ENCODE measurements around the gene DUSP18.
"Not testable (repeated sequence)": the region's sequence is repeated elsewhere in the genome, so short reads cannot be mapped to it uniquely, and the experiment has no call there.

Gene DUSP18

DNA sequence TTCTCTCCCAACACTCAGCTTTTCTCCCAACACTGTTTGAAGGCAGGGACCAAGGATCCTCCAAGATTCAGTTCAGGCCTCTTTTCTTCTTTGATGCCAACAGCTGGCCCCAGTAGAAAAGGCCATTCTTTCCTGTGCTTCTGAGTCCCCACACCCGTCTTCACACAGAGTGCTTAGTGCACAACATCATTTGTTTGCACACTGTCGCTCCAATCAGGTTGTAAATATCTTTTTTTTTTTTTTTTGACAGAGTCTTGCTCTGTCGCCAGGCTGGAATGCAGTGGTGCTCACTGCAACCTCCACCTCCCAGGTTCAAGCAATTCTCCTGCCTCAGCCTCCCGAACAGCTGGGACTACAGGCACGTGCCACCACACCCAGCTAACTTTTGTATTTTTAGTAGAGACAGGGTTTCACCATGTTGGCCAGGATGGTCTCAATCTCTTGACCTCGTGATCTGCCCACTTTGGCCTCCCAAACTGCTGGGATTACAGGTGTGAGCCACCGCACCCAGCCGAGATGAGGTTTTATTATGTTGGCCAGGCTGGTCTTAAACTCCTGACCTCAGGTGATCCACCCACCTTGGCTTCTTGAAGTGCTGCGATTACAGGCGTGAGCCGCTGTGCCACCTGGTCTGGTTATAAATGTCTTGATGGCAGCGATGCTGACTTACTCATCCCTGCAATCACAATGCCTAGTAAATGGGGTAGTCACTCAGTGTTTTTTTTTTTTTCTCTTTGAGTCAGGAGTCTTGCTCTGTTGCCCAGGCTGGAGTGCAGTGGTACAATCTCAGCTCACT is 12.4 kb upstream of the DUSP18 start:
- DNase-seq (ENCODE audit: low spot score): not testable (repeated sequence)

DNA sequence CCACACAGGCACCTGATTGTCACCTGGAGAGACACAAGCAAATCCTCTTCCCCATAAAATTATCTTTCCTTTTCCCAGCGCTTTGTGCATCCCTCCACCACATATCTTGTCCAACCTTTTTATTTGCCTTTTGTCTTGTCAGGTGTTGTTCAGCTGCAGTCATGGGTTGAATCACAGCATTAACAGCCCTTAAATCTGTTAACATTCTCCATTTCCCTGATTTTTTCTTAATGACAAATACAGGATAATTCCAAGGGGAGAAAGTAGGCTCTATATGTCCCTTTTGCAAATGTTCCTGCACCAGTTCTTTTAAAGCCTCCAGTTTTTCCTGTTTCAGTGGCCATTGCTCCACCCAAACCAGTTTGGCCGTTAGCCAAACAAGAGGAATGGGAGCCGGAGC is 8.9 kb upstream of the DUSP18 start:
- DNase-seq (ENCODE audit: low spot score): not testable (repeated sequence)

DNA sequence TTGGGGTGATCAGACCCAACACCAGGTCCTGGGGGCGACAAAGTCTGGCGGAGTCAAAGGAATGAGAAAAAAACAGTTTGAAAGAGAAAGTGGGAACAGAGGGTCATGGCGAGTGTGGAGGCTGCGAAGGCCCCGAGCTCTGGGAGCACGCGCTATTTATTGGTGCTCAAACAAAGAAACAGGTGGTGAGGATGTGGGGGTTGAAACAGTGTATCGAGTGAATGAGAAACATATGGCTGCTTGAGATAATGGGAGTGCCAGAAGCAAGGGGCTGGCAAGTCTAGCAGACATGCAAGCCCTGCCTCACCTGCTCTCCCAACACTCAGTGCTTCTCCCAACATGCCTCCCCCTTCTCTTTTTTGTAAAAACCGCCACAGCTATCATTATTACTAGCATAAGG is 7.8 kb upstream of the DUSP18 start:
- DNase-seq (ENCODE audit: low spot score): no peak

DNA sequence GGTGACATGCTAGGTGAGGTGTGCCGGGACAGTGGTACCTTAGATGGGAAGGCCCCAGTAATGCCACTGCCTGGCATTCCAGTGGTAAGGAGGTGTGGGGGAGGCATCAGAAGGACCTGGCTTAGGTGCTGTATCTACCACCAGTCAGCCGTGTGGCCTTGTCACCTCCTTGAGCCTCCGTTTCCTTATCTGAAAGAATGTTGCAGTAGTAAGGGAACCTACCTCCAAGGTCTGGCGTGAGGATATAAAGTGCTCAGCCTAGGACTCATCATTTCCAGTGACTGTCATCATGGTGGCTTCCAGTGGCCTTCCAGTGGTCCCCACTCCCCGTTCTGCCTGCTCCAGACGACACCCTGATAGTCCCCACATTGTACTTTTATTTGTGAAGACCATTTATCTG is 6.8 kb upstream of the DUSP18 start:
- no peak for DNase-seq (ENCODE audit: low spot score)

DNA sequence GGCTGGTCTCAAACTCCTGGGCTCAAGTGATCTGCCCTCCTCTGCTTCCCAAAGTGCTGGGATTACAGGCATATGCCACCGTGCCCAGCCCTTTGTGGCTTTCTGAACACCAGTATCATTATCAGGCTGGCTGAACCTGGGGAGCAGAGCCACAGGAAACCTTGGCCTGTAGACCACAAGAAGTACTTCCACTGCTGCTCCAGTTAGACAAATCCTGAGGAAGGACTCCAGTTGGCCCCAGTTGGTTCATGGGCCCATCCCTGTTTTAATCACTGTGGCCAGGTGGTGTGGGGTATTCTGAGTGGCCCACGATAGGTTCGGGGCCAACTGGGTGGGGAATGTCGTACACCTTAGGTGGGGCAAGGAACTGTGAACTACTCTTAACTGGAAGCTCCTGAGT is 5.5 kb upstream of the DUSP18 start:
- DNase-seq (ENCODE audit: low spot score): no peak

DNA sequence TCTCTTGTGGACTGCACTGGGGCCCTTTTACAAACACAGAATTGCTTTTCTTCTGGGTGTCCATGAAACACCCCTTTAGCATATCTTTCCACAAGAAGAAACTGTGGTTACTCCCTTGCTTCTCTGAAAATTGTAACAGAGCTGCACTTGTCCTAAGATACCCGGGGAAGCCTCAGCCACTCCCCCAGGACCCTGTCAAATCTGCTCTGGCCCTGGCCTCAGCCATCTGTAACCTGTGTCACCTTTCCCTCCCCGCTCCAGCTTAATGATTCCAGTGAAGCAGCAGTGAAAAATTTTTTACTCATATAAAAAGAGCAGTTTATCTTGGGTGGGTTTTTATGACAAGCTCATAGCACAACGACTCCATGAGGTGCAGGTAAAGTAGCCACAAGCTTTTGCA is 3.4 kb upstream of the DUSP18 start:
- no peak for DNase-seq (ENCODE audit: low spot score)

DNA sequence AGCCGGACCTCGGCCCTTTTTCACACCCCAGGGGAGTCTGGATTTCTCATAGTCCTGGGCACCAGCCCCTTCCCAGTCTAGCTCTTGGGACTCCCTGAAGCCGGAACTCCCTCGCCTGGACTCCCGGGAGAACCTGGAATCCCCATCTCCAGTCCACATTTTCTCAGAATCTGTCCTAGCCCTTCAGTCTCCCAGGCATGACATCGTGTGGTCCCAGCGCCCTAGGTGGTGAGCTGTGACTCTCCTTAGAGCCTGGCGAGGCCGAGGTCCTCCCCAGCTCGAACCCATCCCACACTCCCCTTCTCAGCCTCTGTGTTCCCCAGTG is 673 bp upstream of the DUSP18 start:
- DNase-seq (ENCODE audit: low spot score): no peak

DNA sequence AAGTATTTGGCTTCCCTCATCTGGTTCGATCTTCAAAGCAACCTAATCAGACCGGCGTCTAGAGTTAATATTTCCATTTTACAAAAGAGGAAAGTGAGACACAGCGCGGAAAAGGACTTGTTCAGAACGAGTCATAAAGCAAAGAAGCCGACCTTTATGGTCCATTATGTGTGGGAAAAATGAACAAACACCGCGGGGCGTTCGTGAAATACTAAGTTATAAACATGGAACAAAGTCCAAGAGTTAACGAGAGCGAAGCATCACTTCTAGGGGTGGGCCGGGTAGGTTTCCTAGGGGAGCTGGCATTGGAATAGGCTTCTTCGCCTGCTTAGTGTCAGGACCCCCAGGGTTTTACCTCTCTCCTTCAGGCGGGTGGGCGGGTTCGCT is 575 bp downstream of the DUSP18 start:
- DNase-seq (ENCODE audit: low spot score): peak; percentile 17

DNA sequence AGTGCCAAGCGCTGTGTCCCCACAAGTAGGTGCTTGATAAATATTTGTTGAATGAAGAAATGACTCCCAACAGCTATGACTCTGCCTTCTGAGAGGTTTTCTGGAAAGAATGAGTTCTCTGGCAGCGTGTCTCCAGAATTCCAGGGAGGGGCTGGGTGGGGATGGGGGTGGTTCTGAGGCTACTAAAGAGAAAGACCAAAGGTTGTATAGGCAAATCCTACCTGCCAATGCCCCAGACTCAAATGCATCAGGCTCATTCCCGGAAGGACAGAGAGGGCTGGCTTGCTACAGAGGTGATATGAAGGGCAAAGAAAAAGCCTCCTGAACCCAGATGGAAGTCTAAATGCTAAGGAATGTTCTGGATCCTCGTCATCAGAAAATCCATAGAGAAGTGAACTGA is 1.9 kb downstream of the DUSP18 start:
- no peak for DNase-seq (ENCODE audit: low spot score)

DNA sequence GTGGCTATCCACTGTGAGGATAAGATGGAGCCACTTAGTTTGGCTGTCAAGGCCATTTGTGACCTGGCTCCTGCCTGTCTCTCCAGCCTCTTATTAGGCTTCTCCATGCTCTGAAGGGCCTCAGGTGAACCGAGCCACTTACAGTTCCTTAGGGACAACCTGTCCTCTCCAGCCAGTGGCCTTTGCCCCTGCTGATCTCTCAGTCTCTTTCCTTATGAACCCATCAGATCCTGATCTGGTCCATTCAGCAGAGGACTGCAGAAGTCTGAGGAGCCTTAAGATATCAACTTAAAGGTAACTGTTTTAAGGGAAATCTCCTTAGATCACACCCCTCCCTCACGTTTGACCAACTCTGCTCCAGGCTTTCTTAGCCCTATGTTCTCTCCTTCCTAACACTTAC is 2.4 kb downstream of the DUSP18 start:
- no peak for DNase-seq (ENCODE audit: low spot score)

DNA sequence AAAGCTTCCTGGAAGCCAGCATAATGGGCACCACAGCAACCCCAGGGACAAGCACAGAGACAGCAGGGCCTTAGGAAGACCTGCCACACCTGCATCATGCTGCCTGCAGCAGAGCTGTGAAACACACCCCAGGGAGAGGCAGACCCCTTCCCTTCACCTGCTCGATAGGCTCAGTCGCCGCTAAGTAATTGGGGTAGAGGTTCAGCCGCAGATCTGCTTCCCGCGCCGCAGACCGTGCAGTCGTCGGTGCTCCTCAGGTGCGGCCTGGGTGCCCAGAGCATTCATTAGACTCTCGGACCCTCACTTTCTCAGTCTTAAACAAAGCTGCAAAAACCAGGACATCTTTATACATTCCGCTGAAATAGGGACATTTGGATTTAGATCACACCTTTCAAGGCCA is 2.9 kb downstream of the DUSP18 start:
- no peak for DNase-seq (ENCODE audit: low spot score)

DNA sequence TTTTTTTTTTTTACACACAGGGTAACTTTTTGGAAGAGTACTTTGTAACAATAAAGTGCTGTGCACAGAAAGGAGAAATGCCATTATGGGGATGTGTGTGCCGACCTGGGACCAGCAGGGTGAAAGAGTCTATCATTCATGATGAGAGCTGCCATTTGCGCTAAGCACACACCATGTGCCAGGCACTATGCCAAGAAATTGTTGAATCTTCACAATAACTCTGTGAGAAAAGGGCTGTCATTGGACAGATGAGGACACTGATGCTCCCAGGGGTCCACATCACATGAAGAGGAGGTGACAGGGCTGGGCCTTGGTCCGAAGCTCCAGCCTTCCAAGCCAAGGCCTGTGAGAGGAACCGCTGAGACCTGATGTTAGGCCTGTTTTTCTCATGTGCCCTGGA is 5.6 kb downstream of the DUSP18 start:
- DNase-seq (ENCODE audit: low spot score): no peak

DNA sequence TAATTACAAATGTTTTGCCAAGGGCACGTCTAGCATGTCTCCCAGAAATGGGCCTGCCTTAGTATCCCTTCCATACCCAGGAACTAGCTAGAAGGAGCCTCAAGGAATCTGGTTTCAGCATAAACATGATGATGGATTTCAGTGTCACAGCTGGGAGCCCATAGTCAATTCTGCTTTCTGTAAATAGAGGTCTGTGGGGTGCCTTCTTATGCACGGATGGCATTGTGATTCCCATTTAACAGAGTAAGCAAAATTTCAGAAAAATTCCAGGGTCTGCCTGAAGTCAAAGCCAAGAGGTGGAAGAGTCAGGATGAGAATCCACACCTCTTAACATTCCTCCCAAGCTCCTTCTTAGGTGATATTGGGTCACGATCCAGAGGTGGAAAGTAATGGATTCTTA is 12.1 kb downstream of the DUSP18 start:
- DNase-seq (ENCODE audit: low spot score): no peak

DNA sequence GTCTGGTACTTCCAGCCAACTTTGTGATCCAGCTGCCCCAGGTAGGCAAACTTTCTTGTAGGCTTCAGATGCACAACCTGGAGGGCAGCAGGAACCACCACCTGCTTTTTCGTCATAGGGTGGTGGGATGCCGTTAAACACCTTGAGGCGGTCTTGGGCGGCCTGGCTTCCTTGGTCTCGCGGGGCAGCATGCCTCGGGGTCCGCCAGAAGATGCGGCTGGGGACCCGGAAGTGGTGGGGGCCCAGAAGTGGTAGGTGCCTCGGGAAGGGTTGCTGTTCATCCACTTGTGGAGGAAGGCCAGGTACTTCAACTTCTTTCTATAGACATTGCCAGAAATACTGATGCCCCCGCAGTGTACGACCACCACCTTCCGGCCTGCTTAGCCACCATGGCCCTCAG is 13.3 kb downstream of the DUSP18 start:
- DNase-seq (ENCODE audit: low spot score): no peak

DNA sequence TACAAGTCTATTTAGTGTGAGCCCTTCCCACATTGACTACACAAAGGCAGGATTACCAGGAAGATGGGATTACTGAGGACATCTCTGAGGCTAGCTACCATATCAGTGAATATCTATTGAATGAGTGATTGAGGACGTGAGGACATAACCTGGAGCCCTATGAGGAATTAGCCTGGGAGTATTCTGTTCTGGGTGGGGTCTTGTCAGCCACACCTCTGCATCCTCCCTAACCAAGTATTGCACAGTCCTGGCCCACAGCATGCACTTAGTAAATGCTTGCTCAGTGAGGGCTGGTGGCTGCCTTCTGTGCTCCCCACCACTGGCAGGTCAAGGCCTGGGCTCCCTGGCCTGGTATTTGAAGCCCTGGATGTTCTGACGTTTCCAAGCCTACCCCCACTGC is 14.8 kb downstream of the DUSP18 start:
- no peak for DNase-seq (ENCODE audit: low spot score)

DNA sequence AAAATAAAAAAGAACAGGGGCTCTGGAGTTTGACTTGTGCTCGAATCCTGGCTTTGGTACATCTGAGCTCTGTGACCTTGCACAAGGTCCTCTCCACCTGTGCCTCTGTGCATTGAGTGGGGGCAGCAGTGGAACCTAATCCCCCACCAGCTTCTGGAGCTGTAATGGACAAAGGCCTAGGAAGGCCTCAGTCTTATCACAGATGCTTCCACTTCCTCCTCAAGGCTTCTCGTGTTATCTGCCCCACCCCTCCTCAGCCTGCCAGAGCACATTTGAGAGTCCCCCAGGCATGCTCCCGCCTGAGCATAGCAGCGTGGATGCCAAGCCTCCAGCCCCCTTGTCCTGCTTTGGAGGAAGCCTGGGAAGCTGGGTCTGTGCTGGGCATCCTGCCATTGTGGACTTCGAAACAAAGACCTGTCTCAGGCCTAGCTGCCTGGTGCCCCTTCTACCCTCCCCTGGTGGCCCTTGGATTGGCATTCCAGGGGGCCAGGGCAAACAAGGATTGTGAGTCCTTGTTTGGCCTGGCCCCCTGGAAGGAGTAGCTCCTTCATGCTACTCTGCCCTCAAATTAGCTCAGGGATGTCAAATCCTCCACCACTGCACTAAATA is 17.1 kb downstream of the DUSP18 start:
- no peak for DNase-seq (ENCODE audit: low spot score)

DNA sequence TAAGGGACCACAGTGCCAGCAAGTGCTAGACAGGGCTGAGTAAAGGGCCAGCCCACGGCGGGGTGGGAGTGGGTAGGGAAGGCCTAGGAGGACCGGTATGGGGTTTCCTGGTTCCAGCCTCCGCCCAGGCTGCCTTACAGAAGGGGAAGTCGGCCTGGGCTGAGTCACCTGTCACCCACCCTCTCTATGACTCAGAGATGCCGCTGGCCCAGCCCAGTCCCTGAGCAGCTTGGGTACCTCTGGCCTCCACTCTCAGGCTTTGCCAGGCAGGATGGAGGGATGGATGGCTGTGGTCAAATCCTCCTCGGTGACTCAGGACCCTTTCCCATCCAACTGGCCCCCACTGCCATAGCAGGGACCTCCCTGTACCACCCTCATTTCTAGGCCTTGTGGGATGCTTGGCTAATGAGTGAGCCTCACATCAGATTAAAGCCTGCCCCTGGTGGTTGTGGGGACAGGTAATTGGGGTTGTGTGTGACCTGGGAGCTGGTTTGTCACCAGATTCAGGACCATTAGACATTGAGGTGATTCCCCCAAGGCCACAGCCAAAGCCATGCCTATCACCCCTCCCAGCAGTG is 18.2 kb downstream of the DUSP18 start:
- DNase-seq (ENCODE audit: low spot score): peak; percentile 84

DNA sequence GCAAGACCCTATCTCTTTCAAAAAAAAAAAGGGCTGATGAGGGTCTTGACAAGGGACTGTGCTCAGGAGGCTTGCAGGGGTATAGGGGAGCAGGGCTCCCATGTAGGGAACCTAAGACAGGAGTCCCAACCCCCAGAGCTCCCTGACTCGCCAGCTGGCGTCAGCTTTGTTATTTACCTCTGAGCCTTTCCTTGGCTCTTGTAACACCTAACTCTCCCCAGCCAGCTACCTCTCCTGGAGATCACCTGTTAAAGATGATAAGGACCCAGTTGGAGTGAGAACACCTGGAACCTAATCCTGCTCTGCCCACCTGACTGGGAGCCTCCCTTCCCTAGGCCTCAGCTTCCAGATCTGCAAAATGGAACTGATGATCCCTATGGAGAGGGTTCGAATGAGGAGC is 18.9 kb downstream of the DUSP18 start:
- no peak for DNase-seq (ENCODE audit: low spot score)

DNA sequence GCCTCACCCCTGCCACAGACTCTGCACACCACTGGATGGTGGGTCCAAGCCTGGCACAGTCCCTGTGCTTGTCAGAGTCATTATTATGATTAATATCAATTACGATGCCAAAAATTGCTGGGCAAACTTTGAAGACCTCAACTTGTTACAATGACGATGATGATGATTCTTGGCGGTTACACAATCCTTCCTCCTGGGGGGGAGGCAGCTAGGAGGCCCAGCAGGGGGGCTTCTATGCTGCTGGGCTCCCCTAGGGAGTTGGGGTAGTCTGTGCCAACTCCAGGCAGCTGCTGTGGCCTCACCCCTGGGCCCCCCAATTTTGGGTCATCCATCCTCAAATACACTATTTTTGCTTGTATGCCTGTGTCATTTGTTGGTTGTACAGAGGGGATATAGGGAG is 20.1 kb downstream of the DUSP18 start:
- no peak for DNase-seq (ENCODE audit: low spot score)

DNA sequence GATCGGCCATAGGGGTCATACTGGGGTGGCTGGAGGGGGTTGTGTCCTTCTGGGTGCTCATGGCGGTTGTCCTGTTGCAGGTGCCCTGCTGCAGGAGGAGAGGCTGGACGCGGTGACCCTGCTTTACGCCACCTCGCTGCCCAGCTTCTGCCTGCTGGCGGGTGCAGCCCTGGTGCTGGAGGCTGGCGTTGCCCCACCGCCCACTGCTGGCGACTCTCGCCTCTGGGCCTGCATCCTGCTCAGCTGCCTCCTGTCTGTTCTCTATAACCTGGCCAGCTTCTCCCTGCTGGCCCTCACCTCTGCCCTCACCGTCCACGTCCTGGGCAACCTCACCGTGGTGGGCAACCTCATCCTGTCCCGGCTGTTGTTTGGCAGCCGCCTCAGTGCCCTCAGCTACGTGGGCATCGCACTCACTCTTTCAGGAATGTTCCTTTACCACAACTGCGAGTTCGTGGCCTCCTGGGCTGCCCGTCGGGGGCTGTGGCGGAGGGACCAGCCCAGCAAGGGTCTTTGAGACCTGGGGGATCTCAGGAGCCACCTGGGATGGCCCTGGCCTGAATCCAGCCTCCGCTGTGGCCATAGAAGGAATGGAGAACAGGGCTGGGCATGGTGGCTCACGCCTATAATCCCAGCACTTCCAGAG is 21.0 kb downstream of the DUSP18 start:
- DNase-seq (ENCODE audit: low spot score): no peak

DNA sequence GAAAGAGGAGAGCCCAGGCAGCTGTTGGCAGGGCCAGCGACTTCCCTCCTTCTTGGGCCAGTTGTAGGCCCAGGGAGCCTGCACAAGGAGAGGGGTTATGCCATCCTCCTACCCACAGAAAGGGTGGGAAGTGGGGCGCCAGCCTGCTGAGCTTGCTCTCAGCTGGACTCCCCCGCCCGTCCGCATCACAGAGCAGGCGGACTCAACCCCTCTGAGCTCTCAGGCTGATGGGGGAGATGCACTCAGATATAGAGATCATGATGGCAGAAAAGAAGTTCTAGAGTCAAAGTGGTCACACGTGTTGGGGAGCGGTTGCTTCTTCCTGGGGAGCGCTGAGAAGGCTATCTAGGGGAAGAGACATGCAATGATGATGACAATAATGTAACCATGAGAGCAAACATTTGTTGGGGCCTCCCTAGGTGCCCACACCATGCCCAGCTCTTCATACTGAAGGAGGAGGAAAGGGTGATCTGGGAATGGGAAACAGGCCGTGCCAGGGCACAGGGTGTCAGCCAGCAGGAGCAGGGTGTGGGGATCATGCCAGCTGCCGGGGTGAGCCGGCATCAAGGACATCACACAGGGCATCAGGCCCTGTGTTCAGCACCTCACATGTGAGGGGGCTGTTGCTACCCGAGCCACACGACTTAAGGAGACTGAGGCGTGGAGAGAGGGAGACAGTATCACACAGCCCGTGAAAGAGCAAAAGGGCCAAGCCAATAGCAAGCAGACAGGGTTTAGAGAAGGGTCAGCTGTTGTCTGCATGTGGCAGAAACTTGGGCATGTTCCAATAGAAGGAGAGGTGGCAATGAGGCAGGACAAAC is 24.4 kb downstream of the DUSP18 start:
- DNase-seq (ENCODE audit: low spot score): no peak

DNA sequence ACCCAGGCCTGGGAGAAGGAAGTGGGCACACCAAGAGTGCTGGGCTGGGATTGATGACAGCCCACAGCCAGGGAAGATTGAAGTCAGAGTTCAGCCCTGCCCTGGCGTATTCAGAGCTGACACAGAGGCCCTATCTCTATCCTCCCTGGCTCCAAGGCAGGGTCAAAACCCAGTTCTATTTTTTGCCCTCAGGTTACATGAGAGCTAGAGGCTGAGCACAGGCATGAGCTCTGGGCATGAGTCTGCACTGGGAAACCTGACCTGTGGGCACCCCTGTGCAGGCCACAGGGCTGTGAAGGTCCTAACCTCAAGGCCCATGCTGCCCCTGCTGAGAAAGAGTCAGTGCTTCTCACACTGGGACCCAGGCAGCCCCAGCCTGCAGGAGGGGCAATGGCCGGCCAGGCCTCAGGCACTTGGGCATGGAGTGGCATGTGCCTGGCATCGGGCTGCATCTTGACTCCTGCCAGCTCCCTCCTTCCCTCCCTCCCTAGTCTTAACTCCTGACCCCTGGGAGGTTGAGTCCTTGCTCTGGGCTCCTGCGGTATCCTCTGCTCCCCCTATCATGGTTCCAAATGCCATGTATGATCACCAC is 26.7 kb downstream of the DUSP18 start:
- no peak for DNase-seq (ENCODE audit: low spot score)
